Activated T-helper 17 cell treated with anti-CD3 and anti-CD28 coated beads, Interleukin-2, amount 50 U/mL, for 72 hours (primary cell): ENCODE results near the gene CDH23. TPM values are rescaled to one million over a fixed set of nuclear protein-coding genes. Genes with fewer than 3 reads are reported as not detected.
A peak's percentile ranks its signal among the peaks of the same experiment; 100 is the strongest.

Experiments used
- ATAC-seq: fragments of 150-1000 bp; cut with Tn5 transposase; replicated peaks from 2 replicates; pipeline ENCODE4 v1.10.0; 2021; ENCODE audit warnings: mild to moderate bottlenecking, moderate library complexity
- H3K27ac Mint-ChIP-seq: one replicate; pipeline ENCODE4 v1.8.0; 2022; ENCODE audit warnings: mixed read lengths
- H3K27me3 Mint-ChIP-seq: one replicate; pipeline ENCODE4 v1.8.0; 2022; ENCODE audit warnings: mixed read lengths
- H3K36me3 Mint-ChIP-seq: one replicate; pipeline ENCODE4 v1.8.0; 2022; ENCODE audit warnings: low read depth, mild to moderate bottlenecking, mixed read lengths
- H3K4me1 Mint-ChIP-seq: one replicate; pipeline ENCODE4 v1.8.0; 2022; ENCODE audit warnings: mixed read lengths
- H3K4me3 Mint-ChIP-seq: one replicate; pipeline ENCODE4 v1.8.0; 2022; ENCODE audit warnings: mild to moderate bottlenecking, mixed read lengths
- H3K9me3 Mint-ChIP-seq: one replicate; pipeline ENCODE4 v1.8.0; 2022; ENCODE audit warnings: mixed read lengths
- total RNA-seq, 2 donors: library from RNA; stranded (reverse); gene quantifications; one replicate each; pipeline ENCODE4 v1.2.3, GENCODE V29; 2022

Gene CDH23
- total RNA-seq, 2 donors from 2014 or later = 0.09 to 16.2 TPM

DNA sequence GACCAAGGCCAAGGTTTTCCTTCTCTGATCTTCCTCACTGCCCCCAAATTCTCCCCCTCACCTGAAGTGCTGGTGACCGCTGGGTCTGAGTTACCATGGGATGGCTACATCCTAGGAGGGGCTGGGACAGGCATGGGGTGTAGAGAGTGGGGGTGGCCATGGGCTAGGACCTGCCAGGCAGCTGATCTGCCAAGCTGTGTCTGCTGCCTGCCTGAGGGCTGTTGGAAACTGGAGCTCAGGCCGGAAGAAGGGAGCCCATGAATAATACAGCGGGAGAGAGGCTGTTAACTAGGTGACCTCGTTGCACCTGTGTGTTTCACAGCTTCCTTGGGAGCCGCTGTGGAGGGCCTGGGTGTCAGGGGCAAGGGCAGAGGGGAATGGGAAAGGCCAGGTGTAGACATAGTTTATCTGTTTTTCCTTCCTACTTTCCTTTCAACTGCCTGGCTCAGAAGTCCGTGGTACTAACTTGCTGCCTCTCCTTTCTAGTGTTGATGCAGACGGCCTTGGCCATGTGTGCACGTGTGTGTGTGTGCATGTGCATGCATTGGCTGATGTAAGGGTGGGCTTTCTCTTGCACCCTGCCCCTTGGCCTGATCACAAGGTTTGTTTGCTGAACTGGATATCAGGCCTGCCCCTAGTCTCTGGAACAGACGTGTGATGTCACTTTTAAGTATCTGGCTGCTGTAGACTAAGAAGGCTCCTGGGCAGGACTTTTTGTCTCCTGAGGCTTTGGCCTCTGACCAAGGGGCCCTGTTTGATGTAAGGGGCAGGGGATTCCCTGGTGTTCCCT, 11.9 kb downstream of the CDH23 start:
- Mint-ChIP-seq H3K9me3 (peaks cover 4% of the 10 kb centered on the region), H3K27me3 (peaks cover 6% of the 10 kb centered on the region), H3K4me1 (no peaks in the 10 kb centered on the region), H3K36me3 (no peaks in the 10 kb centered on the region), H3K4me3 (no peak overlapping the region), H3K27ac (no peak overlapping the region)
- ATAC-seq = no peak

- no peak overlapping the region for H3K27ac Mint-ChIP-seq
- H3K27me3 Mint-ChIP-seq = peaks cover 3% of the 10 kb centered on the region
- no peak for ATAC-seq
- peaks cover 4% of the 10 kb centered on the region for H3K9me3 Mint-ChIP-seq
- H3K4me1 Mint-ChIP-seq = no peaks in the 10 kb centered on the region
- H3K36me3 Mint-ChIP-seq = no peaks in the 10 kb centered on the region
- no peak overlapping the region for H3K4me3 Mint-ChIP-seq
Measured at GRCh38 chr10:71409516-71410104, 12.9 kb downstream of the CDH23 start.

DNA sequence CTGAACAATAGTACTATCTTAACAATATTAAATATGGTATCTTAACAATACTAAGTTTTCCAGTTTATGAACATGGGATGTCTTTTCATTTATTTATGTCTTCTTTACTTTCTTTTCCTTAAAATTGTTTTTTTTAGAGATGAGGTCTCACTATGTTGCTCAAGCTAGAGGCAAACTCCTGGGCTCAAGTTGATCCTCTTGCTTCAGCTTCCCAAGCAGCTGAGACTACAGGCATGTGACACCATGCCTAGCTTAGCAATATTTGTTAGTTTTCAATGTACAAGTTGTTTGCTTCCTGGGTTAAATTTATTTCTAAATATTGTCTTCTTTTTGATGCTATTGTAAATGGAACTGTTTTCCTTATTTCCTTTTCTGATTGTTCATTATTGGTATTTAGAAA, 16.9 kb downstream of the CDH23 start:
- H3K36me3 Mint-ChIP-seq = no peaks in the 10 kb centered on the region
- ATAC-seq = no peak
- H3K4me1 Mint-ChIP-seq = no peaks in the 10 kb centered on the region
- no peak overlapping the region for H3K4me3 Mint-ChIP-seq
- peaks cover 4% of the 10 kb centered on the region for H3K9me3 Mint-ChIP-seq
- H3K27ac Mint-ChIP-seq = no peak overlapping the region
- H3K27me3 Mint-ChIP-seq = peaks cover 8% of the 10 kb centered on the region

DNA sequence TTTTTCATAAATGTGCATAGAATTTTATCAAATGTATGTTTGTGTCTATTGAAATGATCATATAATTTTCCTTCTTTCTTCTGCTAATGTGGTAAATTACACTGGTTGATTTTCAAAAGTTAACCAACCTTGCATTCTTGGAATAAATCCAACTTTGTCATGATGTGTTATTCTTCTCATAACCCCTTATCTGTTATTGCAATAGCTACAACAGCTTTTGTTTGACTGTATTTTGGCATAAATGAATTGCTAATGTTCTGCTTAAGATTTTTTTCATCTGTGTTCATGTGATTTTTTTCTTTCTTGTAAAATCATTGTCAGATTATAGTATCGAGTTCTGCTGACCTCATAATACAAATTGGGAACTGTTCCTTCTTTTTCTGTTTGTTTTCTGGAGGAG, 17.6 kb downstream of the CDH23 start:
- H3K4me3 Mint-ChIP-seq = no peak overlapping the region

DNA sequence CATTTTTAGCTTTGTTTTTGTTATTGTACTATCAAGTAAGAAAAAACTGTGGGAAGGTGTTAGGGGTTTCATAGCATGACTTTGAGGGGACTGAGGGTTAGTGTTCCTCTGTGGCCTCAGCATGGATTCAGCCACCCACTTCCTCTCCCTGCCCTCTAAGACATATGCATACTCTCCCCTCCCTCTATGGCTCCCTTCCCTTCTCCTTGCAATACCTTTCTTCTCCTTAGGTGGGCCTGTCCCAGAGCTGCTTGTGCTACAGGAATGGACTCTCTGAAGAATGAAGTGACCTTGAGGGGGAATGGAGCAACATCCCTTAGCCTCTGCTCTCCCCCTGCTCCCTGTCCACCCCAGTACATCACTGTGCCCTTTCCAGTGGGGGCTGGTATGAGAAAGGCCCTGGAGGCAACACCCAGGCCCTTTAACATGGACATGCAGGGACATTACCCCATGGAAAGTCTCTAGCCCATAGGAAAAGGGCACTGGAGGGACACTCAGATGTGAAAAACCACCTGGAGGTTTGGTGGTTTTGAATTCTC, 22.4 kb downstream of the CDH23 start:
- H3K9me3 Mint-ChIP-seq = no peaks in the 10 kb centered on the region
- no peak overlapping the region for H3K27ac Mint-ChIP-seq
- H3K4me1 Mint-ChIP-seq = no peaks in the 10 kb centered on the region
- ATAC-seq = no peak
- H3K36me3 Mint-ChIP-seq = no peaks in the 10 kb centered on the region
- H3K4me3 Mint-ChIP-seq = no peak overlapping the region
- peaks cover 10% of the 10 kb centered on the region for H3K27me3 Mint-ChIP-seq

More for the DNA sequence above, 17.6 kb downstream of the CDH23 start:
- Mint-ChIP-seq H3K4me1 (no peaks in the 10 kb centered on the region), H3K27ac (no peak overlapping the region), H3K9me3 (peaks cover 4% of the 10 kb centered on the region), H3K27me3 (peaks cover 8% of the 10 kb centered on the region), H3K36me3 (no peaks in the 10 kb centered on the region)
- no peak for ATAC-seq

GRCh38 chr10:71419750-71420149, 23.0 kb downstream of the CDH23 start:
- no peaks in the 10 kb centered on the region for H3K36me3 Mint-ChIP-seq
- no peak overlapping the region for H3K4me3 Mint-ChIP-seq
- no peaks in the 10 kb centered on the region for H3K9me3 Mint-ChIP-seq
- no peak overlapping the region for H3K27ac Mint-ChIP-seq
- H3K4me1 Mint-ChIP-seq = no peaks in the 10 kb centered on the region
- H3K27me3 Mint-ChIP-seq = peaks cover 10% of the 10 kb centered on the region
- no peak for ATAC-seq

- no peak for ATAC-seq
- Mint-ChIP-seq H3K4me1 (no peaks in the 10 kb centered on the region), H3K4me3 (no peak overlapping the region), H3K27ac (no peak overlapping the region), H3K27me3 (peaks cover 13% of the 10 kb centered on the region), H3K9me3 (no peaks in the 10 kb centered on the region), H3K36me3 (no peaks in the 10 kb centered on the region)
Measured at GRCh38 chr10:71421075-71421434, 24.3 kb downstream of the CDH23 start.

DNA sequence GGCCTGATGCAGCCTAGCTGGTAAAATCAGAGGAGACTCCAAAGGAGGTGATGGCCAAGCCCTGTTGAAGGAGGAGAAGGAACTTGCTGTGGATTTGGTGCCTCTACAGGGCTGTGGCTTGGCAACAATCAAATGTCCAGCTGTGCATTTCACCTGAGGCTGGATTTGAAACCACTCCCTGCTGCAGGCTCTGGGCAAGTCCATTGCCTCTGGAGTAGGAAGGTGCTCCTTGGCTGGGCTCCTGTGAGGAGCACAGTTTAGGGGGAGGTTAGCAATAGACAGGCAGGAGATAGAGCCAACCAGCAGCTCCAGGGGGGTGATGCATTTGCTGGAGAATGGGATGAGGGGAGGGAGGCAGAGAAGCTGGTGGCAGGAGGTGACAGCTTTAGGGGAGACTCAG, 26.5 kb downstream of the CDH23 start:
- Mint-ChIP-seq H3K4me1 (no peaks in the 10 kb centered on the region), H3K27me3 (peaks cover 8% of the 10 kb centered on the region), H3K27ac (no peak overlapping the region), H3K9me3 (no peaks in the 10 kb centered on the region), H3K36me3 (no peaks in the 10 kb centered on the region), H3K4me3 (no peak overlapping the region)
- no peak for ATAC-seq

DNA sequence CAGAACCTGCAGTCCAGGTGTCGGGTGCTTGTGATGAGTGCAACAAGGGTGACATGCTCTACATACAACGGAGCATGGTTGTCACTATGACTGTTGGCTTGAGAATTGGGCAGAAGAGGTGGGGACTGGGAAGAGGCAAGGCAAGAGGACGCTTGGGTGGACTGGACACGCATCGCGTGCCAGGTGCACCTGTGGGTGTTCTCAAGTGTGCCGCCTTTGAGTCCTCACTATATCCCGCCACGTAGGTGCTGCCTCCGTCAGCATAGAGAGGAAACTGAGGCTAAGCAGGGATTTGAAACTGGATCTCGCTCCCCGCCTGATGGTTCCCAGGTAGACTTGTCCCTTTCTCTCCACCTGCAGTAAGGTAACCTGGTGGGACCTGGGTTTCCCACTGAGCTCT, 27.2 kb downstream of the CDH23 start:
- Mint-ChIP-seq H3K4me1 (no peaks in the 10 kb centered on the region), H3K27ac (no peak overlapping the region), H3K36me3 (no peaks in the 10 kb centered on the region), H3K4me3 (no peak overlapping the region), H3K9me3 (no peaks in the 10 kb centered on the region), H3K27me3 (peaks cover 8% of the 10 kb centered on the region)
- no peak for ATAC-seq

DNA sequence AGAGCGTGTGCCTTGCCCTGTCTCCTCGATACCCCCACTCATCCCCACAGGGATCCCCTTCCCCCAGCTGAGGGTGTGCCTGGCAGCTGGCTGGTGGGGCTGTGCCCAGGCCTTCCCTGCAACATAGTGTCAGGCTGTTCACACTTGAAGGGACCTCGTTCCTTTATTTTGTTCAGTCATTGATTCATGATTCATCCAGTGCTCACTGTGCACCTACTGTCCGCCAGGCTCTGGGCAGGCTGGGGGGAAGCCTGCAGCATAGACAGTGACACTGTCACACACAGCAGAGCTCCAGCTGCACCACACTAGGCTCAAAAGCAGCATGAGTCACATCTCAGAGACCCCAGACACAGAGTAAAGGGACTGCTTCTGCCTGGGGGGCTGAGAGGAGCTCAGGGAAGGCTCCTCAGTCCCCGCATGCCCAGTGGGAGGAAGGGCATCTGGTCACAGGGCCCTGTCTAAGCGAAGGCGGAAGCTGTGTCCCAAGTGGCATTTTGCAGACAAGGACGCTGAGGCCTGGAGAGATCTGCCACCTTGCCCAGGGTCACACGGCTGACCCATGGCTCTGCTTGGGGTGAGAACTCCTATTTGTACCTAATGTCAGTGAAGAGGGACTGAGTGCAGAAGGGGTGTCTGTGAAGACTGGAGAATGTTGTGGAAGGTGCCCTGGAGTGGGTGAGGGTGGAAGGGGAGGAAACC, 27.9 kb downstream of the CDH23 start:
- no peak for ATAC-seq
- H3K36me3 Mint-ChIP-seq = no peaks in the 10 kb centered on the region
- H3K4me3 Mint-ChIP-seq = no peak overlapping the region
- H3K9me3 Mint-ChIP-seq = no peaks in the 10 kb centered on the region
- peak overlapping the region; percentile 31 for H3K27ac Mint-ChIP-seq
- peaks cover 8% of the 10 kb centered on the region for H3K27me3 Mint-ChIP-seq
- no peaks in the 10 kb centered on the region for H3K4me1 Mint-ChIP-seq

DNA sequence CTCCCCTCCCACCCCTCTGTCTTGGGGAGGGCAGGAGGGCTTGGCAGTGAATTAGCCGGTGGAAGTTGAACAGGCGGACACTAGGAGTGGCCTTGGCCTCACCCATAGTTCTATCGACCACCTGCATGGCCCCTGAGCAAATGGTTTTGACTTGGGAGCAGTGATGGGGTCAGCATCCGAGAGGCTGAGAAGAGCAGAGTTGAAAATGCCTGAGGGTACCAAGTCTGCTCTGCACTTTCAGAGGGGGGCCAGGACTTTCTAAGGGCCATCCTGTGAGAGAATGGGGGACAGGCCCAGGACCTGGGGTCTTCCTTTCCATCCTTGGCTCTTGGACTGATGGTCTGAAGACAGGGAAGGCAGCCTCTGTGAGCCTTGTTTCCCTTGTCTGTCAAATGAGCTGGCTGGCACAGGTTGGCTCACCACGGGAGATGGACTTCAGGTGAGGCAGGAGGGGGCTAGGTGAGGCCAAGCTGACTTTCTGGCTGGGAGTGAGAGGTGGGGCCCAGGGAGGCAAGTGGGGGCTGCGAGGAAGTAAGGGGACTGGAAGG, 29.4 kb downstream of the CDH23 start:
- ATAC-seq = no peak
- no peaks in the 10 kb centered on the region for H3K9me3 Mint-ChIP-seq
- no peaks in the 10 kb centered on the region for H3K36me3 Mint-ChIP-seq
- H3K27ac Mint-ChIP-seq = no peak overlapping the region
- peaks cover 8% of the 10 kb centered on the region for H3K27me3 Mint-ChIP-seq
- H3K4me3 Mint-ChIP-seq = no peak overlapping the region
- no peaks in the 10 kb centered on the region for H3K4me1 Mint-ChIP-seq

DNA sequence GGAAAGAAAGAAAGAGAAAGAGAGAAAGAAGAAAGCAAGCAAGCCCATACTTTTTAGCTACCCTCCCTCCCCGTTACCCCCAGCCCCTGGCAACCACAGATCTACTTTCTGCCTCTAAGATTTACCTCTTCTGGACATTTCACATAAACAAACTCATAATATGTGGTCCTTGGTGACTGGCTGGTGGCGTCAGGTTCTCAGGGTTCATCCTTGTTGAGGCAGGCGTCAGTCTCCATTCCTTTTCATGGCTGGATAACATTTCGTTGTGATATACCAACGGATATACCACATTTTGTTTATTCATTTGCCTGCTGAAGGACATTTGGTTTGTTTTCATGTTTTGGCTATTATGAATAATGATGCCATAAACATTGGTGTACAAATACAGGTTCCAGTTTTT, 30.5 kb downstream of the CDH23 start:
- no peaks in the 10 kb centered on the region for H3K4me1 Mint-ChIP-seq
- H3K27me3 Mint-ChIP-seq = peaks cover 11% of the 10 kb centered on the region
- no peak overlapping the region for H3K4me3 Mint-ChIP-seq
- no peaks in the 10 kb centered on the region for H3K36me3 Mint-ChIP-seq
- H3K9me3 Mint-ChIP-seq = no peaks in the 10 kb centered on the region
- H3K27ac Mint-ChIP-seq = no peak overlapping the region
- no peak for ATAC-seq

DNA sequence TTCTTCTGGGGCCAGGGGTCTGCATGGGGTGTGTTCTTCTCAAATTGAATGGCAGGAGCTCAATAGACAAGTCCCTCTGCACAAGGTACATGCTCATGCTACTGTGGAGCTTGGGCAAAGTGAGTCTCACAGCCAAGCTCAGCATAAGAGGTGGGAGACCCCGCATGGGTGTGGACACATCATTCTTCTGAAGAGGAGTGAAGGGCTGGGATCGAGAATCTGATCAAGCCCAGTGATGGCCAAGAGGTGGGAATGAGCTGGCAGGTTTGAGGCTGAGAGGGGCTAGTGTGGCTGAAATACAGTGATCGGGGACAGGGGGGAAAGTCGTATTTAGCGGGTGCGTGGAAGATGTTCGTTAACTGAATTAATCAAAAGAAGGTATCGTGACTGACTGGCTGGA, 32.6 kb downstream of the CDH23 start:
- Mint-ChIP-seq H3K9me3 (no peaks in the 10 kb centered on the region), H3K4me1 (no peaks in the 10 kb centered on the region), H3K4me3 (no peak overlapping the region), H3K27ac (no peak overlapping the region), H3K36me3 (no peaks in the 10 kb centered on the region), H3K27me3 (peaks cover 10% of the 10 kb centered on the region)
- ATAC-seq = no peak

DNA sequence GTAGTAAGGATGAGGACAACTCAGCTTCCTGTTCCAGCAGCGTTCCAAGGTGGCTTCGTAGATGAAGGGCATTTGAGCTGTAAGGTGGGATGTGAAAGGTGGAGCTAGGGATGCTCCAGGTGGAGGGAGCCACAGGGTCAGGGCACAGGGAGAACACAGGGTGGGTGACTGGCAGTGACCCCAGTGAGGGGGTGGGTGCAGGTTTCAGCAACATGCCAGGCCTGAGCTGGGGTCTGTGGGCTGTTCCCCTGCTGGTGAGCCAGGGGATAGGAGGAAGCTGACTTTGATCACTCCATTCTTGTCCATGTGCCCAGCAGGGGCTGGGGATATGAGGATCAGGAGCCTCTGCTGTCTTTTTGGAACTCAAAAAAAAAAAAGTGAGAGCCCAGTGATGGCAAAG, 33.2 kb downstream of the CDH23 start:
- Mint-ChIP-seq H3K27me3 (peaks cover 10% of the 10 kb centered on the region), H3K36me3 (no peaks in the 10 kb centered on the region), H3K4me1 (no peaks in the 10 kb centered on the region), H3K9me3 (no peaks in the 10 kb centered on the region), H3K4me3 (no peak overlapping the region), H3K27ac (no peak overlapping the region)
- no peak for ATAC-seq
